ENCODE data around the gene IL1RAPL1.

- no peak for TF ChIP-seq POLR2A (IDR thresholded peaks at IDR 0.05)
- TF ChIP-seq CTCF (IDR thresholded peaks at IDR 0.05 in 4 of 5, conservative IDR thresholded peaks at IDR 0.05 in 1 of 5) = no peak
Observed at GRCh38 chrX:29275928-29276327, 688.7 kb downstream of the IL1RAPL1 start.

Data from gastrocnemius medialis (tissue), 4 donors.